H9 (cell line): ENCODE results near the gene LRMDA. TPM values are rescaled to one million over a fixed set of nuclear protein-coding genes. Genes with fewer than 3 reads are reported as not detected.

Experiments used
- DNase-seq: peaks from one replicate; pipeline ENCODE4 v3.0.0-alpha.2; 2017
- H2AFZ ChIP-seq: one replicate; pipeline ENCODE4 v1.6.1; 2013; ENCODE audit warnings: mild to moderate bottlenecking, low read length, control low read depth, moderate library complexity
- H2AK5ac ChIP-seq: 2 replicates; pipeline ENCODE4 v1.6.1; 2013; ENCODE audit warnings: low read length, control low read depth, mixed read lengths; ENCODE audit not compliant: insufficient read length
- H2BK120ac ChIP-seq: one replicate; pipeline ENCODE4 v1.6.1; 2013; ENCODE audit warnings: low read depth, mild to moderate bottlenecking, low read length, control low read depth, inconsistent platforms; ENCODE audit not compliant: poor library complexity, severe bottlenecking
- H2BK12ac ChIP-seq: 2 replicates; pipeline ENCODE4 v1.6.1; 2013; ENCODE audit warnings: low read length, control low read depth, mixed read lengths, low read depth; ENCODE audit not compliant: insufficient read length
- H2BK15ac ChIP-seq: 2 replicates; pipeline ENCODE4 v1.6.1; 2013; ENCODE audit warnings: low read depth, low read length, control low read depth
- H2BK20ac ChIP-seq: one replicate; pipeline ENCODE4 v1.6.1; 2013; ENCODE audit warnings: low read depth, mild to moderate bottlenecking, low read length, control low read depth, inconsistent platforms; ENCODE audit not compliant: poor library complexity, severe bottlenecking
- H2BK5ac ChIP-seq: 2 replicates; pipeline ENCODE4 v1.6.1; 2013; ENCODE audit warnings: low read length, control low read depth, mixed read lengths; ENCODE audit not compliant: insufficient read length
- H3K14ac ChIP-seq: 2 replicates; pipeline ENCODE4 v1.6.1; 2013; ENCODE audit warnings: low read length, control low read depth; ENCODE audit not compliant: insufficient read depth
- H3K18ac ChIP-seq: 2 replicates; pipeline ENCODE4 v1.6.1; 2013; ENCODE audit warnings: low read depth, mild to moderate bottlenecking, mixed read lengths, low read length, control low read depth; ENCODE audit not compliant: insufficient read length
- H3K23ac ChIP-seq: 2 replicates; pipeline ENCODE4 v1.6.1; 2013; ENCODE audit warnings: low read length, control low read depth, mixed read lengths, low read depth; ENCODE audit not compliant: insufficient read length
- H3K23me2 ChIP-seq: 2 replicates; pipeline ENCODE4 v1.6.1; 2013; ENCODE audit warnings: low read depth, mild to moderate bottlenecking, mixed read lengths, low read length, control low read depth; ENCODE audit not compliant: insufficient read length, poor library complexity, severe bottlenecking
- H3K27ac ChIP-seq: 2 replicates; pipeline ENCODE4 v1.5.1; 2013; ENCODE audit warnings: low read length, control low read depth, mixed read lengths, low read depth; ENCODE audit not compliant: insufficient read length
- H3K27me3 ChIP-seq: 2 replicates; pipeline ENCODE4 v1.6.1; 2013; ENCODE audit warnings: low read length, control low read depth, inconsistent platforms; ENCODE audit not compliant: insufficient read depth
- H3K4ac ChIP-seq: 2 replicates; pipeline ENCODE4 v1.6.1; 2013; ENCODE audit warnings: low read depth, mild to moderate bottlenecking, control low read depth, inconsistent platforms, low read length, moderate library complexity
- H3K4me1 ChIP-seq: 2 replicates; pipeline ENCODE4 v1.6.1; 2013; ENCODE audit warnings: low read length, control low read depth, inconsistent platforms; ENCODE audit not compliant: insufficient read depth
- H3K4me2 ChIP-seq: 2 replicates; pipeline ENCODE4 v1.6.1; 2013; ENCODE audit warnings: low read length, control low read depth, mixed read lengths; ENCODE audit not compliant: insufficient read length, insufficient read depth
- H3K56ac ChIP-seq: 2 replicates; pipeline ENCODE4 v1.6.1; 2013; ENCODE audit warnings: low read depth, mild to moderate bottlenecking, mixed read lengths, low read length, control low read depth; ENCODE audit not compliant: insufficient read length
- H3K79me1 ChIP-seq: 2 replicates; pipeline ENCODE4 v1.6.1; 2013; ENCODE audit warnings: low read depth, mild to moderate bottlenecking, moderate library complexity, low read length, control low read depth, inconsistent platforms; ENCODE audit not compliant: insufficient read depth, poor library complexity, severe bottlenecking
- H3K79me2 ChIP-seq: 2 replicates; pipeline ENCODE4 v1.6.1; 2013; ENCODE audit warnings: low read length, control low read depth, inconsistent platforms; ENCODE audit not compliant: insufficient read depth
- H3K9ac ChIP-seq: 2 replicates; pipeline ENCODE4 v1.6.1; 2013; ENCODE audit warnings: low read length, control low read depth, mixed read lengths; ENCODE audit not compliant: insufficient read length; ENCODE audit errors: extremely low read depth
- H3K9me3 ChIP-seq: one replicate; pipeline ENCODE4 v1.6.1; 2013; ENCODE audit warnings: low read depth, low read length, inconsistent platforms; ENCODE audit not compliant: control insufficient read depth
- H3T11ph ChIP-seq: one replicate; pipeline ENCODE4 v1.6.1; 2013; ENCODE audit warnings: mild to moderate bottlenecking, low read length, control low read depth, inconsistent platforms
- H4K20me1 ChIP-seq: one replicate; pipeline ENCODE4 v1.6.1; 2013; ENCODE audit not compliant: control insufficient read depth, insufficient read length, insufficient read depth
- H4K5ac ChIP-seq: 2 replicates; pipeline ENCODE4 v1.6.1; 2013; ENCODE audit warnings: low read depth, mild to moderate bottlenecking, mixed read lengths, low read length, control low read depth; ENCODE audit not compliant: insufficient read length
- H4K8ac ChIP-seq: replicated peaks from 2 replicates; pipeline ENCODE4 v1.6.1; 2013; ENCODE audit warnings: low read length, control low read depth, mixed read lengths, low read depth; ENCODE audit not compliant: insufficient read length
- H4K91ac ChIP-seq: 2 replicates; pipeline ENCODE4 v1.6.1; 2013; ENCODE audit warnings: low read depth, mild to moderate bottlenecking, moderate library complexity, mixed read lengths, low read length, control low read depth; ENCODE audit not compliant: insufficient read length
- H3K27ac Mint-ChIP-seq, 3 experiments: 2 replicates in 2 of 3; 3 replicates in 1 of 3; pipeline ENCODE4 v1.8.0; 2020 to 2021; ENCODE audit warnings: mixed read lengths in 3 of 3, mild to moderate bottlenecking in 1 of 3, moderate library complexity in 1 of 3
- H3K27me3 Mint-ChIP-seq: 2 replicates; pipeline ENCODE4 v1.8.0; 2021; ENCODE audit warnings: low read depth, mild to moderate bottlenecking, moderate library complexity, mixed read lengths
- H3K36me3 Mint-ChIP-seq, 3 experiments: 2 replicates in 2 of 3; 3 replicates in 1 of 3; pipeline ENCODE4 v1.8.0; 2020 to 2021; ENCODE audit warnings: low read depth in 3 of 3, mixed read lengths in 3 of 3; ENCODE audit not compliant: insufficient read depth in 1 of 3
- H3K4me1 Mint-ChIP-seq, 2 experiments: 2 replicates each; pipeline ENCODE4 v1.8.0; 2020; ENCODE audit warnings: mixed read lengths in 2 of 2
- H3K4me3 Mint-ChIP-seq, 2 experiments: 2 replicates in 1 of 2; 3 replicates in 1 of 2; pipeline ENCODE4 v1.8.0; 2020 to 2021; ENCODE audit warnings: mild to moderate bottlenecking in 2 of 2, mixed read lengths in 2 of 2, moderate library complexity in 1 of 2
- H3K9me3 Mint-ChIP-seq, 2 experiments: 2 replicates in 1 of 2; 3 replicates in 1 of 2; pipeline ENCODE4 v1.8.0; 2020; ENCODE audit warnings: mild to moderate bottlenecking in 2 of 2, mixed read lengths in 2 of 2, moderate library complexity in 1 of 2
- total RNA-seq: library from RNA; stranded (reverse); gene quantifications from 2 replicates; pipeline ENCODE4 v1.2.1, GENCODE V29; 2021
- TF ChIP-seq, protein P1 (sequence below): fragments of 200-600 bp; sonication (generic); conservative IDR thresholded peaks from 3 replicates; pipeline ENCODE4 v1.8.0; 2021; ENCODE audit warnings: antibody characterized with exemption, mild to moderate bottlenecking

Gene LRMDA
- total RNA-seq, 1 experiment from 2014 or later, result 1.8 TPM

DNA sequence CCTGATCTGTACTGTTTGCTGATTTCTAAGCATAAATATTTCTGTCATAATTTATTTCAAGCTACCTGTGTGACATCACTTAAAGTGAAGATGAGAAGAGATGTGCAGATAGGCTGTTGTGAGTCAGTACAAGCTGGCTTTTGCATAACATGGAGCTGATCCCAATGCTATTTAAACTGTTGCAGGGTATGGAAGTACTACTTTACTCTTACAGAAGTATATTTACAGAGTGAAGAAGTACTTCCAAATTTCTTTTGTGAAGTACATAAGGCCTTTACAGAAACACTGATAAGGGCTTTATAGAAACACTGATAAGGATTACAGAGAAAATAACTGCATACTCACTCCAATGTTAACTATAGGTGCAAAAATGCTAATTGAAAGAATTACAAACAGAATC is 911.6 kb downstream of the LRMDA start:
- TF ChIP-seq, protein P1, sequence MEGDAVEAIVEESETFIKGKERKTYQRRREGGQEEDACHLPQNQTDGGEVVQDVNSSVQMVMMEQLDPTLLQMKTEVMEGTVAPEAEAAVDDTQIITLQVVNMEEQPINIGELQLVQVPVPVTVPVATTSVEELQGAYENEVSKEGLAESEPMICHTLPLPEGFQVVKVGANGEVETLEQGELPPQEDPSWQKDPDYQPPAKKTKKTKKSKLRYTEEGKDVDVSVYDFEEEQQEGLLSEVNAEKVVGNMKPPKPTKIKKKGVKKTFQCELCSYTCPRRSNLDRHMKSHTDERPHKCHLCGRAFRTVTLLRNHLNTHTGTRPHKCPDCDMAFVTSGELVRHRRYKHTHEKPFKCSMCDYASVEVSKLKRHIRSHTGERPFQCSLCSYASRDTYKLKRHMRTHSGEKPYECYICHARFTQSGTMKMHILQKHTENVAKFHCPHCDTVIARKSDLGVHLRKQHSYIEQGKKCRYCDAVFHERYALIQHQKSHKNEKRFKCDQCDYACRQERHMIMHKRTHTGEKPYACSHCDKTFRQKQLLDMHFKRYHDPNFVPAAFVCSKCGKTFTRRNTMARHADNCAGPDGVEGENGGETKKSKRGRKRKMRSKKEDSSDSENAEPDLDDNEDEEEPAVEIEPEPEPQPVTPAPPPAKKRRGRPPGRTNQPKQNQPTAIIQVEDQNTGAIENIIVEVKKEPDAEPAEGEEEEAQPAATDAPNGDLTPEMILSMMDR, result no peak
- H3K9me3 ChIP-seq, result no peaks in the 10 kb centered on the region
- H3K23me2 ChIP-seq, result no peaks in the 10 kb centered on the region
- H2BK5ac ChIP-seq, result no peak overlapping the region
- H3K27me3 ChIP-seq, result no peaks in the 10 kb centered on the region; the same call in 1 of the 2 replicates
- H3K4me3 Mint-ChIP-seq, result no peak overlapping the region
- no peak overlapping the region for H3K23ac ChIP-seq
- H2BK20ac ChIP-seq, result no peak overlapping the region
- H3K4me2 ChIP-seq, result no peak overlapping the region
- H3K18ac ChIP-seq, result no peak overlapping the region
- no peaks in the 10 kb centered on the region for H3K79me1 ChIP-seq
- no peaks in the 10 kb centered on the region for H3K27me3 Mint-ChIP-seq
- H3K9me3 Mint-ChIP-seq, result peaks cover 5 to 10% of the 10 kb centered on the region in 2 experiments; a peak in 3 of 5 replicates
- no peak overlapping the region for H4K5ac ChIP-seq
- no peak overlapping the region for H3K9ac ChIP-seq
- no peak overlapping the region for H2BK12ac ChIP-seq
- no peak overlapping the region for H2AK5ac ChIP-seq
- H3K27ac ChIP-seq, result no peak overlapping the region
- H4K91ac ChIP-seq, result no peak overlapping the region
- no peak overlapping the region for H3T11ph ChIP-seq
- H3K4me1 Mint-ChIP-seq, result no peaks in the 10 kb centered on the region
- H2BK15ac ChIP-seq, result no peak overlapping the region
- H3K27ac Mint-ChIP-seq, result no peak overlapping the region
- no peak overlapping the region for H2AFZ ChIP-seq
- no peaks in the 10 kb centered on the region for H3K36me3 Mint-ChIP-seq
- H3K4ac ChIP-seq, result no peak overlapping the region
- no peak overlapping the region for H4K8ac ChIP-seq
- no peak for DNase-seq
- no peak overlapping the region for H3K56ac ChIP-seq
- H3K79me2 ChIP-seq, result no peaks in the 10 kb centered on the region
- H2BK120ac ChIP-seq, result no peak overlapping the region
- no peaks in the 10 kb centered on the region for H3K4me1 ChIP-seq
- H3K14ac ChIP-seq, result no peak overlapping the region
- H4K20me1 ChIP-seq, result no peaks in the 10 kb centered on the region
